HepG2 (cell line): ENCODE data around the gene TSPAN9. TPM values are rescaled to one million over a fixed set of nuclear protein-coding genes. Genes with fewer than 3 reads are reported as not detected.

Experiments
- AHR ChIP-seq: IDR thresholded peaks from 2 replicates; pipeline ENCODE4 v1.6.1; 2018; ENCODE audit warnings: missing genetic modification reagents, missing compliant biosample characterization
- ARNTL ChIP-seq: sonication (generic); formaldehyde crosslinking; IDR thresholded peaks from 2 replicates; pipeline ENCODE4 v1.4.0; 2020; ENCODE audit warnings: mild to moderate bottlenecking, missing genetic modification reagents
- BATF2 ChIP-seq: sonication (generic); formaldehyde crosslinking; IDR thresholded peaks from 2 replicates; pipeline ENCODE4 v1.8.0; 2022; ENCODE audit warnings: mild to moderate bottlenecking, missing genetic modification reagents, moderate library complexity
- CC2D1A ChIP-seq: sonication (generic); formaldehyde crosslinking; IDR thresholded peaks from 2 replicates; pipeline ENCODE4 v1.8.1; 2023; ENCODE audit warnings: mild to moderate bottlenecking, missing genetic modification reagents
- CERS6 ChIP-seq: sonication (generic); formaldehyde crosslinking; IDR thresholded peaks from 2 replicates; pipeline ENCODE4 v1.5.0; 2020; ENCODE audit warnings: missing genetic modification reagents
- CHCHD3 ChIP-seq: sonication (generic); formaldehyde crosslinking; IDR thresholded peaks from 2 replicates; pipeline ENCODE4 v1.8.0; 2022; ENCODE audit warnings: mild to moderate bottlenecking, missing genetic modification reagents, moderate library complexity
- DDIT3 ChIP-seq: sonication (generic); formaldehyde crosslinking; IDR thresholded peaks from 2 replicates; pipeline ENCODE4 v1.4.0; 2020; ENCODE audit warnings: mild to moderate bottlenecking, missing genetic modification reagents
- E2F1 ChIP-seq: sonication (generic); formaldehyde crosslinking; IDR thresholded peaks from 2 replicates; pipeline ENCODE4 v1.5.0; 2020; ENCODE audit warnings: missing genetic modification reagents
- HDAC1 ChIP-seq: sonication (generic); formaldehyde crosslinking; IDR thresholded peaks from 2 replicates; pipeline ENCODE4 v1.5.1; 2020; ENCODE audit warnings: mild to moderate bottlenecking, missing genetic modification reagents
- HHEX ChIP-seq: IDR thresholded peaks from 2 replicates; pipeline ENCODE4 v1.6.1; 2016; ENCODE audit warnings: control low read depth
- NONO ChIP-seq, 2 experiments: fragments of 450-650 bp in 1 of 2; sonication (generic) in 1 of 2; formaldehyde crosslinking in 1 of 2; IDR thresholded peaks in 1 of 2; conservative IDR thresholded peaks in 1 of 2; 2 replicates each; pipeline versions ENCODE4 v1.6.1 to v1.8.0; 2017 to 2022; ENCODE audit warnings: mild to moderate bottlenecking in 1 of 2, missing genetic modification reagents in 1 of 2, moderate library complexity in 1 of 2
- PHF8 ChIP-seq: sonication (generic); formaldehyde crosslinking; IDR thresholded peaks from 2 replicates; pipeline ENCODE4 v1.5.0; 2020; ENCODE audit warnings: missing genetic modification reagents
- SOX6 ChIP-seq, 2 experiments: fragments of 450-650 bp in 1 of 2; sonication (generic) in 1 of 2; formaldehyde crosslinking in 1 of 2; IDR thresholded peaks; 2 replicates each; pipeline versions ENCODE4 v1.4.0 to v1.6.1; 2017 to 2020; ENCODE audit warnings: antibody characterized with exemption in 1 of 2, mild to moderate bottlenecking in 1 of 2, missing genetic modification reagents in 1 of 2
- SRSF4 ChIP-seq: fragments of 200-400 bp; formaldehyde crosslinking; IDR thresholded peaks from one replicate; pipeline ENCODE4 v1.6.1; 2018; ENCODE audit warnings: mild to moderate bottlenecking, low read depth, low read length, moderate library complexity; ENCODE audit not compliant: poor library complexity, severe bottlenecking
- ZBTB34 ChIP-seq: sonication (generic); formaldehyde crosslinking; IDR thresholded peaks from 2 replicates; pipeline ENCODE4 v1.8.0; 2022; ENCODE audit warnings: mild to moderate bottlenecking, missing genetic modification reagents
- ZFP90 ChIP-seq: sonication (generic); formaldehyde crosslinking; IDR thresholded peaks from 2 replicates; pipeline ENCODE4 v1.8.0; 2022; ENCODE audit warnings: missing genetic modification reagents, mild to moderate bottlenecking, inconsistent platforms, borderline replicate concordance
- ZNF136 ChIP-seq: sonication (generic); formaldehyde crosslinking; IDR thresholded peaks from 2 replicates; pipeline ENCODE4 v1.8.1; 2022; ENCODE audit warnings: low read depth, mild to moderate bottlenecking, moderate library complexity, missing genetic modification reagents
- ZNF468 ChIP-seq: sonication (generic); formaldehyde crosslinking; IDR thresholded peaks from 2 replicates; pipeline ENCODE4 v1.8.0; 2022; ENCODE audit warnings: mild to moderate bottlenecking, moderate library complexity, missing genetic modification reagents
- ZNF558 ChIP-seq: sonication (generic); formaldehyde crosslinking; IDR thresholded peaks from 2 replicates; pipeline ENCODE4 v1.9.0; 2022; ENCODE audit warnings: mild to moderate bottlenecking, missing genetic modification reagents, borderline replicate concordance
- ZNF740 ChIP-seq: sonication (generic); formaldehyde crosslinking; IDR thresholded peaks from 2 replicates; pipeline ENCODE4 v1.4.0; 2020; ENCODE audit warnings: missing genetic modification reagents
- ZSCAN12 ChIP-seq: sonication (generic); formaldehyde crosslinking; IDR thresholded peaks from 2 replicates; pipeline ENCODE4 v1.9.0; 2021; ENCODE audit warnings: mild to moderate bottlenecking, missing genetic modification reagents
- polyA plus RNA-seq, 8 experiments: library from polyadenylated mRNA; depleted of rRNA in 3 of 8; stranded (reverse) in 7 of 8; unstranded in 1 of 8; fragments of >200 nt; fragmentation: Illumina TruSeq in 4 of 8; extraction: Trizol in 4 of 8; gene quantifications; 2 replicates each; pipeline versions ENCODE4 v1.2.1 to v1.2.3, GENCODE V29; 2011 to 2016; ENCODE audit warnings: low read depth in 4 of 8, missing spikeins in 1 of 8, mixed read lengths in 1 of 8; ENCODE audit not compliant: insufficient read depth in 1 of 8
- total RNA-seq, 5 experiments: library from RNA; depleted of rRNA; stranded (reverse); fragments of >200 nt; fragmentation: Illumina TruSeq; extraction: Trizol; gene quantifications; 2 replicates each; pipeline ENCODE4 v1.2.3, GENCODE V29; 2016; ENCODE audit warnings: low read depth in 1 of 5

Gene TSPAN9
- total and polyA plus RNA-seq, 2 of the 13 experiments (the other 11 are each of a cell fraction or from before 2014, with no cell fraction given) = 18.1 to 42.3 TPM

- TF ChIP-seq E2F1 = no peak
- no peak for TF ChIP-seq SOX6 (IDR thresholded peaks at IDR 0.05)
- 0 out of 2 replicates have a peak, but pooled peaks have one; percentile 18 for TF ChIP-seq SOX6 (CRISPR knock-in tag; IDR thresholded peaks at IDR 0.05)
- TF ChIP-seq CC2D1A (CRISPR knock-in tag) = no peak
- no peak for TF ChIP-seq ZSCAN12 (CRISPR knock-in tag)
- TF ChIP-seq ARNTL (CRISPR knock-in tag) = no peak
- no peak for TF ChIP-seq SRSF4
- no peak for TF ChIP-seq HDAC1 (CRISPR knock-in tag)
- TF ChIP-seq BATF2 (CRISPR knock-in tag) = no peak
- no peak for TF ChIP-seq AHR (CRISPR knock-in tag)
- no peak for TF ChIP-seq HHEX (CRISPR knock-in tag)
- no peak for TF ChIP-seq DDIT3 (CRISPR knock-in tag)
- no peak for TF ChIP-seq CERS6
- no peak for TF ChIP-seq ZBTB34
- TF ChIP-seq CHCHD3 = no peak
- no peak for TF ChIP-seq ZFP90
- TF ChIP-seq ZNF558 (CRISPR knock-in tag) = no peak
- TF ChIP-seq ZNF468 (CRISPR knock-in tag) = no peak
- TF ChIP-seq ZNF136 = no peak
- TF ChIP-seq ZNF740 (CRISPR knock-in tag) = peak; percentile 98
- no peak for TF ChIP-seq PHF8 (CRISPR knock-in tag)
- no peak for TF ChIP-seq NONO (IDR thresholded peaks at IDR 0.05)
- TF ChIP-seq NONO (CRISPR knock-in tag; conservative IDR thresholded peaks at IDR 0.05) = no peak
These were observed 125.7 kb downstream of the TSPAN9 start (continued) for GRCh38 chr12:3202734-3203446.
